NCI-H1436 treated with DMSO at 0.1 percent for 48 hours (cell line): ENCODE measurements around the gene NT5E.

ENCODE experiments used
- DNase-seq: peaks from one replicate; lab custom pipeline; 2025; lab: John Stamatoyannopoulos, UW

NT5E gene

DNA sequence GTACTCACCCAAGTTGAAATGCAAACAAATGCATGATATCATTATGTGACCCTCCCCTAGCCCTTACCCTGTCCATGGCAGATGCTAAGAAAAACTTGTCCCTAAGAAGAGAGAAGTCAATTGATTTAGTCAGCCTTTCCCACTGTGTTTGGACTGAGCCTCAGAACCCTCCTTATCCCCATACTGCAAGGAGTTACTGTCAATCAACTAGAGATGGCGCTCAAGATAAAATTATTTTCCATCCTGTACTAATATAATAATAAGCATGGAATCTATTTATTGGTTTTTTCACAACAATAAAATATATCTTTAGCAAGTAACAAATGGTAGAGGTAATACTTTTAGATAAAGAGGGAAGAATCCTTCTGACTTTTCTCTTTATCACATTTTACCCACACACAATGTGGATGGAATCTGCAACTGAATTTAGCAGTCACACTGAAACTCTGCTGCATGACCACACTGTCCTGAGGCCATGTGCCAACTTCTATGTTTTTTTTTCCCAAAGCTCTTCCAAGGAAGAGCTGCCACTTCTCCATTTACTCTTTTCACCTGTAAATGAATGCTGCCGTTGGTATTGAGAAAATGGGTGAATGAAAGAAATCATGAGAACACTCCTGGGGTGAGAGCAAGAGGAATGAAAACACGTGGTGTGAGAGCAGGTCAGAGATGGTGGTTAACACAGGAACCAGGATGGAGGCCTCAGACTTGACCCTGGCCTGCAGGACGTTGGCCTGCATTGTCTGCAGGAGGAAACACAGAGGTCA, 10.5 kb downstream of the NT5E start:
- no peak for DNase-seq

GRCh38 chr6:85460921-85461797, 11.3 kb downstream of the NT5E start:
- DNase-seq: no peak

DNA sequence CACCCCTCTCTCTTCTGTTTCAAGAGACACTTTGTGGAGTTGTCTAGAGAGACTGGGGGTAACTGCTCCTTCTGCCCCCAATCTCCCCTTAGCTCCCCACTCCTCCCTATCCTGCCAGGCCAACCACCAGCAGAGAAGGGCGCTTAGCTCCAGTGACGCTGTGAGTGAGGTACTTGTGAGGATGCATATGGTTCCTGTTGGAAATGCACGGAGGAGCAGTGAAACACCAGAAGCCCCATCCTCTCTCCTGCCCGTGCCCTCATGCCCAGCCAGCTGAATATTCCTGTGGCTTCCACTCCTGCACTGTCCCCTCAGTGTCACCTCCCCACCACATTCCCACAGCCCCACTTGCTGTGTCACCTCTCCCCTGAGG, 11.9 kb downstream of the NT5E start:
- DNase-seq: no peak

GRCh38 chr6:85462673-85463072, 12.8 kb downstream of the NT5E start:
- no peak for DNase-seq

GRCh38 chr6:85463621-85464259, 13.9 kb downstream of the NT5E start:
- DNase-seq: no peak

DNA sequence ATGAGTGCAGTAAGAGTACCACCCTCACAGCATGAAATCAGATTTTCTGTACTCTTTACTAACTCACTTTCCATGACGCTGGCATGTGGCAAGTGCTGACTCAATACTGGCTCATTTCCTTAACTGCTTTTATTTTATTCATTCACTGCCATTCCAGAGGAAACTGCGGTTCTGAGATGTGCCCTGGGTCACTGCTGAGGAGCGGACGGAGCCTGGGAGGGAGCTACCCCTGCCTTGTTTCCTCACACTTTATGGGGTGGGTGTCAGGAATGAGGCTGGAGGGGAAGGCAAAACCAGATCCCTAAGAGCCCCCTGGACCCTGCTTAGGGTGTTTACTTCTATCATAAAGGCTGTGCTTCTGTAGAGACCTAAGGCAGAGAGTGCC, 14.4 kb downstream of the NT5E start:
- DNase-seq: no peak

GRCh38 chr6:85464722-85465150, 14.9 kb downstream of the NT5E start:
- no peak for DNase-seq

- DNase-seq: no peak
These were observed 15.9 kb downstream of the NT5E start for GRCh38 chr6:85465762-85466161.

GRCh38 chr6:85468326-85468725, 18.4 kb downstream of the NT5E start:
- DNase-seq: no peak

- DNase-seq: no peak
These were observed 19.6 kb downstream of the NT5E start for GRCh38 chr6:85469276-85470022.

GRCh38 chr6:85470023-85470410, 20.1 kb downstream of the NT5E start:
- DNase-seq: no peak

DNA sequence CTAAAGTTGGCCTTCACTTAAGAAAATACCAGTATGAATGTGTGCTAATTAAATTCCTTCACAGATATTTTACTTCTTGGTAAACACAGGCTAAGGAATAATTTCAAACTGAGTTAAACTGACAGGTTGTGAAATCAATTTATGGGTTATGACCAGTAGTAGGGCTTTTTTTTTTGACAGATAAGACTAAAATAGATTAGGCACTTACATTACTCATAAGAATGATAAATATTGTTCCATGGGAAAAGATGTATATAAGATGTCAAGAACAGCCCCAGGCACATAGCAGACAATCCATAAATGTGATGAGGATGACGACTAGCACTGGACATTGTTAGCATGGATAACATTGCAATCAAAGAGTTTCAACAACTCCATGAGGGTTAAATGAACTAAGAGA, 22.9 kb downstream of the NT5E start:
- no peak for DNase-seq

DNA sequence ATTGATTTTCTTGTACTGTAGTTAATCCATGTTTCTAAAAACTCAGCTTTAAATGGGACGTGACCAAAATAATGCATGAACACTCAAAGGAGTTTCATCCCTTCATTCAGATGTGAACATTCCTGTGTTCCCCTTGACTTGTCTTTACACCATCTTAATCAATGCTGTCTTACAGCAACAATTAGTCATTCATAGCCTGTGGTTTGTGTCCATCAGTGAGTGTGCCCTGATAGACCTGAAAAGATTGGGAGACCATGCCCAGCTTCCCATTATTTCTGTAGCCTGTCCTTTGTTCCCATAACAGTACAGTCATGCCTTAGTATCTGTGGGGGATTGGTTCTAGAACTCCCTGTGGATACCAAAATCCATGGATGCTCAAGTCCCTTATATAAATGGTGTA, 23.9 kb downstream of the NT5E start:
- no peak for DNase-seq

DNA sequence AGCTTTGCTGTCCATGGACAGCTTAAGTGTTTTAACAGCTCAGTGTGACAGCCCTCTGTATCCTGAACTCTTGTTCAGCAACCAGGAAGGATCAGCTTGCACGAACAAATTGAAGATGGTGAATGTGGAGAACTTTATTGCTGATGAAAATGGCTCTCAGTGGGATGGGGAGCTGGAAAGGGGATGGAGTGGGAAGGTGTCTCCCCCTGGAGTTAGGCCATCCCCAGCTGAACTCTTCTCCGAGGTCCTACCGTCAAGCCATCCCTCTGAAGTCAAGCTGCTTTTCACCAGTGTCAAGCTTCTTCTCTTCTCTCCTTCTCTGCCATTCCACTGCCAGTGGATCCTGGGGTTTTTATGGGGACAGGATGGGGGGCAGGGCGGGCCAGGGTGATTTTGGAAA, 26.6 kb downstream of the NT5E start:
- no peak for DNase-seq

DNA sequence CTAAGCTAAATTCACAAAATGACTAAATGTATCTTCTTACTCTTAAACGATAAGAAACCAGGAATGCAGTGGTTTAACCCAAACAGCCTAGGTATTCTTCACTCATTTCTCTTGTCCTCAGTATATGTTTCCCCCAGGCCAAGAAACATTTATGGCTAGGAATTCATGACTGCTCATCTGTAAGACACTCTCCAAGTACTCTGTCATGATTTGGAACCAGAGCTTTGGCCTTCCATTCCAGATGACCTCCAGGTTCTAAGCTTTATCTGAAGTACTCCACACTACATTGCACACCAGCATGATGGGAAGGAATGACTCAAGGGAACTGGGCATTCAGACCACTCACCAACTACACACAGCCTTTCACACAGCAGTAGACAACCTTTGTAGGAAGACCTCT, 29.3 kb downstream of the NT5E start:
- DNase-seq: no peak

- no peak for DNase-seq
These were observed 32.5 kb downstream of the NT5E start for GRCh38 chr6:85482206-85482904.

- DNase-seq: no peak
These were observed 33.2 kb downstream of the NT5E start for GRCh38 chr6:85482905-85483700.

DNA sequence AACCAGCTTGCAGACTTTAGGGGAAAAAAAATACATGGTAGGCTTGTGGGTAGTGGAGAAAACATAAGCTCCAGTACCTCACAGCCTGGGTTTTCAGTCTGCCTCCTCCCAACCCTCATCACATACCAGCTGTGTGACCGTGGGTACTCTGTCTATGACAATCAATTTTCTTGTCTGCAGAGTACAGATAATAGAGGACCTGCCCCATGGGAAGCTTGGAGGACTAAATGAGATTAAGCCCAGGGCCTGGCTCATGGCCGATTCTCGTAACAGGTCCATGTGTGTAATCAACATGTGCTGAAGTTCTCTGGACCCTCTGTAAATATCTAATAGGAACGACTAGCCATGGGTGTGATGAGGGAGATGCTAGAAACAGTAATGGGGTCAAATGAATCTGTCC, 34.0 kb downstream of the NT5E start:
- no peak for DNase-seq

DNA sequence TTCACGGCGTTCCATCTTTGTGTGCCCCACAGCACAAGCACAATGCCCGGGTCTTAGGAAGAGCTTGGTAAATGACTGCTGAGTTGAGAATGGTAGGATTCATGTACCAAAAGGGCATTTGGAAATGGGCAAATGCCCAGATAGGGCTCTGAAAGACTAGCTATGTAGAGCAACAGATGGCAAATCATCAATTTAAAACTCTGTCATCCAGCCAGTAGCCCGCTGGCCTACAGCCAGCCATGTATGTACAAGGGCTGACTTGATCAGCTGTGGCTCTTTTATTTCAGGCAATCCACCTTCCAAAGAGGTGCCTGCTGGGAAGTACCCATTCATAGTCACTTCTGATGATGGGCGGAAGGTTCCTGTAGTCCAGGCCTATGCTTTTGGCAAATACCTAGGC, 35.1 kb downstream of the NT5E start:
- DNase-seq: no peak

GRCh38 chr6:85490516-85491248, 40.8 kb downstream of the NT5E start:
- no peak for DNase-seq
